ENCODE data around the gene C11orf71.

The C11orf71 gene

DNA sequence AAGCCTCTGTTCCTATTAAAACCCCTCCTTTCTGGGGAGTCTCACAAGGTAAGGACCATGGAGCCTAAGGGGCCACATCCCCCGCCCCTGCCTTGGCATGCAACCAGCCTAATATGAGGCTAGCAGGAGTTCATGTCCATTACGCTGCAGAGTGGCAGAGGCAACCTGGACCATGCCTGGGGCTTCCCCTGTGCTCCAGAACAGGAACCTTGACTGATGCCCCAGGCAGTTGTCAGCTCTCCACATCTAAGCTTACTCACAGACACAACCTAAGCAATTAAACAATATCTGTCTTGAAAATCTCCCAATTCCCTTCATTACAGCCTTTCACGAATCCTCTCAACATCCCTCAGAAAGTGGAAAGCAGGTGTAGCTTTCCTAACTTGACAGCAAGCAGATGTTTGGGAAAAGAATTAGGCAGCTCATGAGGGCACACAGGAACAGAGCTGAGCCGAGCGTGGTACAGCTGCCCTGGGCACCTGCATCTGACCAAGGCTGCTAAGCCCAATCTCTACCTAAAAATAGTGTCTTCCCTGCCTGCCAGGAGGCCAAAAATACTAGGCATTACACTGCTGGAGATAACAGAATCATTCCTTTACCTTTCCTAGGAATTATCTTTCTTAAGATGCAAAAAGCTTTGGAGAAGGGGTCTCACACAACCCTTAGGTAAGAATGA lies 20.8 kb downstream of the C11orf71 start:
- H3K27ac ChIP-seq (ENCODE audit: low read depth, low read length), result no peak overlapping the region
- peaks cover 13% of the 10 kb centered on the region for H3K4me1 ChIP-seq (ENCODE audit: control insufficient read depth, insufficient read depth, low read length)
- 0 out of 2 replicates have a peak, but pooled peaks cover 8% of the 10 kb centered on the region for H3K9me3 ChIP-seq (ENCODE audit: control insufficient read depth, insufficient read depth, low read depth, low read length)
- no peaks in the 10 kb centered on the region for H3K27me3 ChIP-seq (ENCODE audit: control insufficient read depth, insufficient read depth, low read length)
- H3K9ac ChIP-seq (ENCODE audit: low read length), result no peak overlapping the region
- no peak overlapping the region for H3K4me3 ChIP-seq (ENCODE audit: low read depth, low read length)
- no peaks in the 10 kb centered on the region for H3K36me3 ChIP-seq (ENCODE audit: control insufficient read depth, insufficient read depth, low read length)

- Histone ChIP-seq H3K9ac (ENCODE audit: low read length) (no peak overlapping the region), H3K27ac (ENCODE audit: low read depth, low read length) (no peak overlapping the region), H3K4me1 (ENCODE audit: control insufficient read depth, insufficient read depth, low read length) (peaks cover 13% of the 10 kb centered on the region), H3K9me3 (ENCODE audit: control insufficient read depth, insufficient read depth, low read depth, low read length) (0 out of 2 replicates have a peak, but pooled peaks cover 2% of the 10 kb centered on the region), H3K27me3 (ENCODE audit: control insufficient read depth, insufficient read depth, low read length) (no peaks in the 10 kb centered on the region), H3K4me3 (ENCODE audit: low read depth, low read length) (no peak overlapping the region), H3K36me3 (ENCODE audit: control insufficient read depth, insufficient read depth, low read length) (no peaks in the 10 kb centered on the region)
Measured at GRCh38 chr11:114377612-114378267, 22.6 kb downstream of the C11orf71 start.

GRCh38 chr11:114375052-114375451 lies 25.3 kb downstream of the C11orf71 start:
- Histone ChIP-seq H3K4me3 (ENCODE audit: low read depth, low read length) (no peak overlapping the region), H3K27ac (ENCODE audit: low read depth, low read length) (no peak overlapping the region), H3K4me1 (ENCODE audit: control insufficient read depth, insufficient read depth, low read length) (peaks cover 13% of the 10 kb centered on the region), H3K9ac (ENCODE audit: low read length) (no peak overlapping the region), H3K36me3 (ENCODE audit: control insufficient read depth, insufficient read depth, low read length) (no peaks in the 10 kb centered on the region), H3K27me3 (ENCODE audit: control insufficient read depth, insufficient read depth, low read length) (no peaks in the 10 kb centered on the region), H3K9me3 (ENCODE audit: control insufficient read depth, insufficient read depth, low read depth, low read length) (no peaks in the 10 kb centered on the region)

- Histone ChIP-seq H3K4me3 (ENCODE audit: low read depth, low read length) (no peak overlapping the region), H3K9me3 (ENCODE audit: control insufficient read depth, insufficient read depth, low read depth, low read length) (no peaks in the 10 kb centered on the region), H3K27ac (ENCODE audit: low read depth, low read length) (no peak overlapping the region), H3K36me3 (ENCODE audit: control insufficient read depth, insufficient read depth, low read length) (no peaks in the 10 kb centered on the region), H3K4me1 (ENCODE audit: control insufficient read depth, insufficient read depth, low read length) (peaks cover 18% of the 10 kb centered on the region; the same call in 1 of the 2 replicates), H3K9ac (ENCODE audit: low read length) (no peak overlapping the region), H3K27me3 (ENCODE audit: control insufficient read depth, insufficient read depth, low read length) (no peaks in the 10 kb centered on the region)
Measured at GRCh38 chr11:114368918-114369680, 31.2 kb downstream of the C11orf71 start.

DNA sequence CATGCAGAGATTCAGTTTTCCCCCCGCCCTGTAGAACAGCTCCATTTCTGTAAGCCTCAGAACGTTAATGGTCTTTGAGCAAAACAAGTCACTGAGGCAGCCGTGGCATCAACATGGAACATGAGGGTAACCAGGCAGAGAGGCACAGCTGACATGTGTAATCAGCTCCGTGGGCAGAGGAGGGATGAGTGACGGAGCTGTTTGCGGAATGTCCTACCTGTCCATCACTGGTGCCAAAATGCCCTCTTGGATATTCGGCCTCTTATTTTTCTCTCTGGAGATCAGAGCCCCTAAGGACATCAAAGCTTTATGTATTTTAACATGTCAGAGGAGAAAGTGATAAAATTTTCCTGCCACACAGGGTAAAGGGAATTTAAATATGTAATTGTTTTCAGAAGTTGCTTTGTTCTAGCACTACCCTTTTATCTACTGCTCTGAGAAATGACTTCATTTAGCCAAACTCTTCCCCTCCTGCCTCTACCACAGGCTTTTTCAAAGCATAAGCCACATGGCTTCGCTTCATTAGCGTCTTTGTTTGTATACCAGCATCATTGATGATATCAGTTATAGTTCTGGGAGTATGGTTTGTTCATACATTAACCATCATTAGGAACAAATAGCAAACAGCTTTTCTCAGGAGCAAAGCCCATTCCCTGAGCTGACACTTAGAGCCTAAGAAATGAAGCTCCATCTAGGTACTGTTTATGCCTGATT lies 32.9 kb downstream of the C11orf71 start:
- Histone ChIP-seq H3K4me1 (ENCODE audit: control insufficient read depth, insufficient read depth, low read length) (peaks cover 18% of the 10 kb centered on the region; the same call in 1 of the 2 replicates), H3K27me3 (ENCODE audit: control insufficient read depth, insufficient read depth, low read length) (no peaks in the 10 kb centered on the region), H3K4me3 (ENCODE audit: low read depth, low read length) (no peak overlapping the region), H3K36me3 (ENCODE audit: control insufficient read depth, insufficient read depth, low read length) (no peaks in the 10 kb centered on the region), H3K9me3 (ENCODE audit: control insufficient read depth, insufficient read depth, low read depth, low read length) (no peaks in the 10 kb centered on the region), H3K9ac (ENCODE audit: low read length) (no peak overlapping the region), H3K27ac (ENCODE audit: low read depth, low read length) (no peak overlapping the region)

DNA sequence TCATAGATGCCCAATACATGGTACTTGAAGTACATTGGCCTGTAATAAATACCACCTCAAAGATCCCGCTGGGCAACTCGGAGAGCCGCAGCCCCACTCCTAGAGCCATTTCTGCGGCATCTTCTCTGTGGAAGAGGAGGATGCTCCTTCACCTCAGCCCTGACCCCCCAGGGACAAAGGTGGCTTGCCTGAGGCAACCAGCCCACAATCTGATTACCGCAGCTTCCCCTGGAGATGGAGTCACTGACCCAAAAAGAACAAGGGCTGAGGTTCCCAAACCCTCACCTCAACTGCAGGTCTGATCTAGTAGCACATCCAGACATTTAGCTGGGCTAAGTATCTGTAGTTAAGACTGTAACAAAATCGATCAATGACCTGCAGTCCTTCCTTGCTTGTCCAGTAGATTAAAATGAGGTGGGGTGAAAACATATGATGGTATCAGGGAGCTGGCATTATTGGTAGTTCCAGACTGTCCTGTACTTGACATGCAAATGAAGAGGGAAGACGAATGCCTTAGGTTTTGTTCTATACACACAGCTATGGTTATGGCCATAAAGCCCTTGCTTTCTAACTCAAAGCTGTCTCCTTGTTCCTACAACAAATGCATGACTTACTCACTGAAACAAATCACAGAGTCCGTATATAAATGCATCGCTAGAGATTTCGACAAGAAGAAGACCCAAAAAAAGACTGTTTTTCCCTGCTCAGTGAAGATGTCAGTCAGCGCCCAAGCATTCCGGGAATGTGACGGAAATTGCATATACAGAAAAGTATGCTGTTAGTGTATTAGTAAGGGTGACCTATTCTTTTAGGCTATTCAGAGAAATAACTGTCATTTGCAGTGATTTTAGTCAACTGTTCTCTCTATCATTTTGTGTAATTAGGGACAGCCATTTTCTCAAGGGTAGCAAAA lies 33.7 kb downstream of the C11orf71 start:
- Histone ChIP-seq H3K4me3 (ENCODE audit: low read depth, low read length) (no peak overlapping the region), H3K27ac (ENCODE audit: low read depth, low read length) (no peak overlapping the region), H3K36me3 (ENCODE audit: control insufficient read depth, insufficient read depth, low read length) (no peaks in the 10 kb centered on the region)

GRCh38 chr11:114362958-114363357 lies 37.4 kb downstream of the C11orf71 start:
- Histone ChIP-seq H3K9ac (ENCODE audit: low read length) (no peak overlapping the region), H3K36me3 (ENCODE audit: control insufficient read depth, insufficient read depth, low read length) (no peaks in the 10 kb centered on the region), H3K4me1 (ENCODE audit: control insufficient read depth, insufficient read depth, low read length) (peaks cover 18% of the 10 kb centered on the region; the same call in 1 of the 2 replicates), H3K27ac (ENCODE audit: low read depth, low read length) (no peak overlapping the region), H3K9me3 (ENCODE audit: control insufficient read depth, insufficient read depth, low read depth, low read length) (no peaks in the 10 kb centered on the region), H3K4me3 (ENCODE audit: low read depth, low read length) (no peak overlapping the region), H3K27me3 (ENCODE audit: control insufficient read depth, insufficient read depth, low read length) (no peaks in the 10 kb centered on the region)

More for the DNA sequence above, 33.7 kb downstream of the C11orf71 start:
- Histone ChIP-seq H3K9ac (ENCODE audit: low read length) (no peak overlapping the region), H3K27me3 (ENCODE audit: control insufficient read depth, insufficient read depth, low read length) (no peaks in the 10 kb centered on the region), H3K9me3 (ENCODE audit: control insufficient read depth, insufficient read depth, low read depth, low read length) (no peaks in the 10 kb centered on the region), H3K4me1 (ENCODE audit: control insufficient read depth, insufficient read depth, low read length) (peaks cover 18% of the 10 kb centered on the region; the same call in 1 of the 2 replicates)

GRCh38 chr11:114362326-114362725 lies 38.0 kb downstream of the C11orf71 start:
- Histone ChIP-seq H3K27ac (ENCODE audit: low read depth, low read length) (no peak overlapping the region), H3K9me3 (ENCODE audit: control insufficient read depth, insufficient read depth, low read depth, low read length) (no peaks in the 10 kb centered on the region), H3K4me1 (ENCODE audit: control insufficient read depth, insufficient read depth, low read length) (peaks cover 14% of the 10 kb centered on the region; the same call in 1 of the 2 replicates), H3K9ac (ENCODE audit: low read length) (no peak overlapping the region), H3K4me3 (ENCODE audit: low read depth, low read length) (no peak overlapping the region), H3K27me3 (ENCODE audit: control insufficient read depth, insufficient read depth, low read length) (no peaks in the 10 kb centered on the region), H3K36me3 (ENCODE audit: control insufficient read depth, insufficient read depth, low read length) (no peaks in the 10 kb centered on the region)

- Histone ChIP-seq H3K9me3 (ENCODE audit: control insufficient read depth, insufficient read depth, low read depth, low read length) (no peaks in the 10 kb centered on the region), H3K9ac (ENCODE audit: low read length) (no peak overlapping the region), H3K36me3 (ENCODE audit: control insufficient read depth, insufficient read depth, low read length) (no peaks in the 10 kb centered on the region), H3K27ac (ENCODE audit: low read depth, low read length) (no peak overlapping the region), H3K4me3 (ENCODE audit: low read depth, low read length) (no peak overlapping the region), H3K27me3 (ENCODE audit: control insufficient read depth, insufficient read depth, low read length) (no peaks in the 10 kb centered on the region), H3K4me1 (ENCODE audit: control insufficient read depth, insufficient read depth, low read length) (no peaks in the 10 kb centered on the region)
Measured at GRCh38 chr11:114359342-114359741, 41.0 kb downstream of the C11orf71 start.

DNA sequence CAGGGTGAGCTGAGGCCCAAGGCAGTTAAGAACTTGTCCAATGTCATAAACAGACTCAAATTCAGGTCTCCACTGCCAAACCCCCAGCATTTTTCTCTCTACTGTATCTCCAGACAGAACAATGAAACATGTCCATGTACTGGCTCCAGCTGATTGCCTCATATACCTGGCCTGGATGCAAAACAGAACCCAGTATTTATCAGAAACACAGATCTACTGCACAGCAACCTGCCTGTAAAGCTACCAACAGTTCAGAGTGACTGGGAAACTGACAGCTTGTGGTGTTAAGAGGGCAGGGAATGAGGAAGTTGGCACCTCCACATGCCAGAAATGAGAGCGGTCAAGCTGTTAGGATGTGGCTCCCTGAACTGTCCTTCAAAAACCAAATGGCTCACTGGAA lies 41.6 kb downstream of the C11orf71 start:
- H3K4me1 ChIP-seq (ENCODE audit: control insufficient read depth, insufficient read depth, low read length), result no peaks in the 10 kb centered on the region
- H3K9me3 ChIP-seq (ENCODE audit: control insufficient read depth, insufficient read depth, low read depth, low read length), result no peaks in the 10 kb centered on the region
- no peak overlapping the region for H3K4me3 ChIP-seq (ENCODE audit: low read depth, low read length)
- H3K27ac ChIP-seq (ENCODE audit: low read depth, low read length), result no peak overlapping the region
- H3K27me3 ChIP-seq (ENCODE audit: control insufficient read depth, insufficient read depth, low read length), result no peaks in the 10 kb centered on the region
- H3K36me3 ChIP-seq (ENCODE audit: control insufficient read depth, insufficient read depth, low read length), result no peaks in the 10 kb centered on the region
- no peak overlapping the region for H3K9ac ChIP-seq (ENCODE audit: low read length)
